Karpas-422 (cell line): ENCODE measurements around the gene FHIT. TPM values are rescaled to one million over a fixed set of nuclear protein-coding genes. Genes with fewer than 3 reads are reported as not detected.
"Not testable (repeated sequence)": the region's sequence is repeated elsewhere in the genome, so short reads cannot be mapped to it uniquely, and the experiment has no call there.

Experiments
- DNase-seq: peaks from one replicate; pipeline ENCODE4 v3.0.0-alpha.2; 2015
- H2AFZ ChIP-seq: fragments of 200-600 bp; sonication (generic); 2 replicates; pipeline ENCODE4 v1.6.1; 2014; ENCODE audit warnings: antibody characterized with exemption, low read length, mixed read lengths
- H3K27ac ChIP-seq: fragments of 200-600 bp; sonication (generic); 2 replicates; pipeline ENCODE4 v1.5.1; 2014; ENCODE audit warnings: mild to moderate bottlenecking, low read length, moderate library complexity
- H3K27me3 ChIP-seq: fragments of 200-600 bp; sonication (generic); 2 replicates; pipeline ENCODE4 v1.6.1; 2014; ENCODE audit warnings: low read length, mixed read lengths
- H3K36me3 ChIP-seq: fragments of 200-600 bp; sonication (generic); 2 replicates; pipeline ENCODE4 v1.6.1; 2014; ENCODE audit warnings: low read length, mixed read lengths; ENCODE audit not compliant: insufficient read depth
- H3K4me1 ChIP-seq: fragments of 200-600 bp; sonication (generic); 2 replicates; pipeline ENCODE4 v1.6.1; 2014; ENCODE audit warnings: mild to moderate bottlenecking, low read length, mixed read lengths
- H3K4me2 ChIP-seq: fragments of 200-600 bp; sonication (generic); 2 replicates; pipeline ENCODE4 v1.6.1; 2014; ENCODE audit warnings: low read length, low read depth, mild to moderate bottlenecking; ENCODE audit not compliant: poor library complexity, severe bottlenecking
- H3K4me3 ChIP-seq: fragments of 200-600 bp; sonication (generic); 2 replicates; pipeline ENCODE4 v1.5.1; 2014; ENCODE audit warnings: mild to moderate bottlenecking, antibody characterized with exemption, low read length, mixed read lengths
- H3K79me2 ChIP-seq: fragments of 200-600 bp; sonication (generic); 2 replicates; pipeline ENCODE4 v1.6.1; 2014; ENCODE audit warnings: mild to moderate bottlenecking, low read length, mixed read lengths
- H3K9ac ChIP-seq: fragments of 200-600 bp; sonication (generic); 2 replicates; pipeline ENCODE4 v1.6.0; 2014; ENCODE audit warnings: low read length
- H3K9me2 ChIP-seq: fragments of 200-600 bp; sonication (generic), shearing (Covaris generic); replicated peaks from 2 replicates; pipeline ENCODE4 v1.6.0; 2014; ENCODE audit warnings: mild to moderate bottlenecking, low read length, moderate library complexity; ENCODE audit not compliant: insufficient read depth
- H3K9me3 ChIP-seq: fragments of 300-700, 200-600 bp; sonication (generic); 2 replicates; pipeline ENCODE4 v1.6.1; 2014; ENCODE audit warnings: low read length, mixed read lengths
- H4K20me1 ChIP-seq: fragments of 200-600 bp; sonication (generic); 2 replicates; pipeline ENCODE4 v1.6.1; 2014; ENCODE audit warnings: mild to moderate bottlenecking, antibody characterized with exemption, low read length, low read depth; ENCODE audit not compliant: insufficient read depth
- total RNA-seq: library from RNA; depleted of rRNA; stranded (reverse); fragments of >200 nt; shearing (Covaris generic); gene quantifications from 2 replicates; pipeline ENCODE4 v1.2.3, GENCODE V29; 2014; ENCODE audit warnings: low replicate concordance

Gene FHIT
- total RNA-seq, 1 experiment from 2014 or later = not detected

DNA sequence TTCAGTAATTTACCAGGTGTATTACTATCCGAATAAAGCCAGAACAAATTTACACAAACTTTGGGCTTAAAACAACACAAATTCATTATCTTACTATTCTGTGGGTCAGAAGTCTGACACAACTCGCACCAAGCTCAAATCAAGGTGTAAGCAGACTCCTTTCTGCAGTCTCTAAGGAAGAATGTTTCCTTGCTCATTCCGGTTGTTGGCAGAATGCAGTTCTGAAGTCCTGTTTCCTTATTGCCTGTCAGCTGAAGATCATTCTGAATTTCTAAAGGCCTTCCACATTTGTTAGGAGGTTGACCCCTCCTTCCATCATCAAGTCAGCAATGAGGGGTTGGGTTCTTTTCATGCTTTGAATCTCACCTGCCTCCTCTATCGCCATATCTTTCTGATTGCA is 183.2 kb downstream of the FHIT start:
- H4K20me1 ChIP-seq = no peaks in the 10 kb centered on the region
- no peaks in the 10 kb centered on the region for H3K9me2 ChIP-seq
- H3K4me1 ChIP-seq = no peaks in the 10 kb centered on the region
- H3K36me3 ChIP-seq = no peaks in the 10 kb centered on the region
- peaks cover 10% of the 10 kb centered on the region for H3K9me3 ChIP-seq
- no peak for DNase-seq
- no peaks in the 10 kb centered on the region for H3K79me2 ChIP-seq
- H3K9ac ChIP-seq = no peak overlapping the region
- H3K4me2 ChIP-seq = no peak overlapping the region
- H3K27ac ChIP-seq = no peak overlapping the region
- no peaks in the 10 kb centered on the region for H3K27me3 ChIP-seq
- no peak overlapping the region for H3K4me3 ChIP-seq
- H2AFZ ChIP-seq = no peak overlapping the region

DNA sequence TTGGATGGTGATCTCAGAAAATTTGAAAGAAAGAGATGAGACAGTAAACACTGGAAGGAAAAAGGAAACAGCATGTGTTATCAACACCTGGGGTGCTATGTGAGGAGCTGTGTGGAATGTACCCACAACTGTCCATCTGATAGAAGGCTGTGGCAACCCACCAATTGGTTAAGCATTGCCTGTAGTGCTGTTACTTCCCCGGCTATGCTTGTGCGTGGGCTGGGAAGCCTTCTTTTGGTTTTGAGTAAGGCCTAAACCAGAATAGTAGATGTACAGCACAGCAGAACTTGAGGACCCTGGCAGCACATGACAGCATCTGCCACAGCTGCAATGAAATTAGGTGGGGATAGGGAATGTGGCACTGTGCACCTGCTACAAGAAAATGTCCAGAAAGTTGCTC is 184.5 kb downstream of the FHIT start:
- Histone ChIP-seq H4K20me1 (no peaks in the 10 kb centered on the region), H3K9ac (no peak overlapping the region), H3K27me3 (no peaks in the 10 kb centered on the region), H3K9me2 (no peaks in the 10 kb centered on the region), H3K4me3 (no peak overlapping the region), H3K9me3 (peaks cover 12% of the 10 kb centered on the region), H3K4me2 (no peak overlapping the region), H3K4me1 (no peaks in the 10 kb centered on the region), H3K27ac (no peak overlapping the region), H2AFZ (no peak overlapping the region), H3K79me2 (no peaks in the 10 kb centered on the region), H3K36me3 (no peaks in the 10 kb centered on the region)
- DNase-seq = no peak

DNA sequence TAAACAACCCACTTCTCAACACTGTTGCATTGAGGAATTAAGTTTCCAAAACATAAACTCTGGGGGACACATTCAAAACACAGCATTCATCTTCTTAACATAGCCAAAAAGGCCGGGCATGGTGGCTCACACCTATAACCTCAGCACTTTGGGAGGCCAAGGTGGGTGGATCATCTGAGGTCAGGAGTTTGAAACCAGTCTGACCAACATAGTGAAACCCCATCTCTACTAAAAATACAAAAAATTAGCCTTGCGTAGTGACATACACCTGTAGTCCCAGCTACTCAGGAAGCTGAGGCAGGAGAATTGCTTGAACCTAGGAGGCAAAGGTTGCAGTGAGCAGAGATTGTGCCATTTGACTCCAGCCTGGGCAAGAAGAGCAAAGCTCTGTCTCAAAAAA is 185.0 kb downstream of the FHIT start:
- not testable (repeated sequence) for H3K4me1 ChIP-seq, H3K9ac ChIP-seq, H4K20me1 ChIP-seq, H3K27me3 ChIP-seq, H3K79me2 ChIP-seq, H3K36me3 ChIP-seq, H3K4me3 ChIP-seq, H3K4me2 ChIP-seq, H3K27ac ChIP-seq, DNase-seq, H2AFZ ChIP-seq, H3K9me2 ChIP-seq
- H3K9me3 ChIP-seq = peaks cover 12% of the 10 kb centered on the region

- Histone ChIP-seq H3K27me3 (no peaks in the 10 kb centered on the region), H3K4me2 (no peak overlapping the region), H3K79me2 (no peaks in the 10 kb centered on the region), H3K9ac (no peak overlapping the region), H3K4me3 (no peak overlapping the region), H2AFZ (no peak overlapping the region), H3K9me3 (peaks cover 17% of the 10 kb centered on the region), H3K9me2 (no peaks in the 10 kb centered on the region), H3K36me3 (no peaks in the 10 kb centered on the region), H4K20me1 (no peaks in the 10 kb centered on the region), H3K4me1 (no peaks in the 10 kb centered on the region), H3K27ac (no peak overlapping the region)
- DNase-seq = no peak
These were observed 185.7 kb downstream of the FHIT start for GRCh38 chr3:61065451-61066011.

DNA sequence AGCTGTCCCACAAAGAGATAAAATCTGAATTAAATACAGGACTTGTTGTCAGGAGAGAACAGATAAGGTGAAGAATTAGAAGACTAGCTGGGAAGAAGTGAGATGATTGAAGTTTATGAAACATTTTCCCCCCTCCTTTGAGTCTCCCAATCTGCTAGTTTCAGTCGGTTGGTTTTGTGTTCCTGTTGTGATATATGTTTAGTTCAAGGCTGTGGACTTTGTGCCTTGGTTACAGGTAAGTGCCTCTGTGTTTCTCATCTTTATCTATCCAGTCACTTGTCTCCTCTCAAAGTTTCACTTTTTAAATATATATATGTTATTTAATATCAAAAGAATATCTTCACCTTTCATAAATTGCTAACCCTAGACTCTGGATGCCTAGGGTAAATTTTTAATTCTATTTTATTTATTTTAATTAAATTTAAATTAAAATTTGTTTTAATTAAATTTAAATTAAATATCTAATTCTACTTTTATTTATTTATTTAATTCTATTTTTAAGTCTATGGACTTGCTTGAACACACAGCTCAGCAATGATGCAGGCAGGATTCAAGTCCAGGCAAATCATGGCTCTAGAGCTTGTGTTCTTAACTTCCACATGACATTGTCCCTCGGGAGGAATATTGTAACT is 190.0 kb downstream of the FHIT start:
- H3K27me3 ChIP-seq = no peaks in the 10 kb centered on the region
- H3K79me2 ChIP-seq = no peaks in the 10 kb centered on the region
- peaks cover 33% of the 10 kb centered on the region for H3K9me3 ChIP-seq
- no peaks in the 10 kb centered on the region for H4K20me1 ChIP-seq
- H3K9me2 ChIP-seq = no peaks in the 10 kb centered on the region
- no peak overlapping the region for H2AFZ ChIP-seq
- H3K27ac ChIP-seq = no peak overlapping the region
- no peak overlapping the region for H3K4me3 ChIP-seq
- H3K9ac ChIP-seq = no peak overlapping the region
- no peak overlapping the region for H3K4me2 ChIP-seq
- no peaks in the 10 kb centered on the region for H3K36me3 ChIP-seq
- DNase-seq = no peak
- no peaks in the 10 kb centered on the region for H3K4me1 ChIP-seq

- H2AFZ ChIP-seq = no peak overlapping the region
- no peak for DNase-seq
- no peaks in the 10 kb centered on the region for H3K27me3 ChIP-seq
These were observed 190.8 kb downstream of the FHIT start for GRCh38 chr3:61060411-61060861.

DNA sequence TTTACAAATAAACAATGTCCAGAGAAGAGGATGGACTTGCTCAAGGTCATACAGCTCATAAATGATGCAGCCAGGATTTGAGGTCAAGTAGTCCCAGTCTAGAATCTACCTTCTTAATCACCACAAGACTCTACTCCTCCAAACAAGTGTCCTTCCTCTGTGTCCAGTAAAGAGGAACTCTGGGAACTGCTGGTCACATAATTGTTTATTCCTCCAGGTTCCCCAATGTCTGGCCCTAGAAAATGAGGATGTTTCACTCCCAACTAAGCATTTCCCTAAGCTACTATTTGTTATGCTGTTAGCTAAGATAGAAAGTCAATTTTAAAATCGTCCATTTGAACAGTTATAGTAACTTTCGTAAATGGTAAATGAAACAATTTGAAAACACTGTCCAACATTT is 192.4 kb downstream of the FHIT start:
- no peak overlapping the region for H2AFZ ChIP-seq
- H3K9me3 ChIP-seq = peaks cover 40% of the 10 kb centered on the region
- no peak overlapping the region for H3K27ac ChIP-seq
- H3K79me2 ChIP-seq = no peaks in the 10 kb centered on the region
- no peaks in the 10 kb centered on the region for H3K4me1 ChIP-seq
- no peaks in the 10 kb centered on the region for H3K9me2 ChIP-seq
- no peak overlapping the region for H3K4me2 ChIP-seq
- H3K4me3 ChIP-seq = no peak overlapping the region
- DNase-seq = no peak
- H3K9ac ChIP-seq = no peak overlapping the region
- H3K27me3 ChIP-seq = no peaks in the 10 kb centered on the region
- H3K36me3 ChIP-seq = no peaks in the 10 kb centered on the region
- H4K20me1 ChIP-seq = no peaks in the 10 kb centered on the region

More at GRCh38 chr3:61060411-61060861, 190.8 kb downstream of the FHIT start:
- no peaks in the 10 kb centered on the region for H3K79me2 ChIP-seq
- peaks cover 35% of the 10 kb centered on the region for H3K9me3 ChIP-seq
- no peaks in the 10 kb centered on the region for H3K9me2 ChIP-seq
- H3K4me3 ChIP-seq = no peak overlapping the region
- no peaks in the 10 kb centered on the region for H3K4me1 ChIP-seq
- no peak overlapping the region for H3K27ac ChIP-seq
- no peak overlapping the region for H3K9ac ChIP-seq
- no peaks in the 10 kb centered on the region for H3K36me3 ChIP-seq
- no peaks in the 10 kb centered on the region for H4K20me1 ChIP-seq
- H3K4me2 ChIP-seq = no peak overlapping the region

GRCh38 chr3:61057464-61057863 is 193.8 kb downstream of the FHIT start:
- H3K9me2 ChIP-seq = no peaks in the 10 kb centered on the region
- H3K4me1 ChIP-seq = no peaks in the 10 kb centered on the region
- no peak overlapping the region for H3K4me2 ChIP-seq
- no peaks in the 10 kb centered on the region for H3K27me3 ChIP-seq
- no peaks in the 10 kb centered on the region for H3K79me2 ChIP-seq
- no peak overlapping the region for H3K4me3 ChIP-seq
- no peak overlapping the region for H2AFZ ChIP-seq
- no peak overlapping the region for H3K27ac ChIP-seq
- H3K9me3 ChIP-seq = peaks cover 33% of the 10 kb centered on the region
- no peak overlapping the region for H3K9ac ChIP-seq
- no peaks in the 10 kb centered on the region for H3K36me3 ChIP-seq
- no peak for DNase-seq
- no peaks in the 10 kb centered on the region for H4K20me1 ChIP-seq
